ENCODE results near the gene SAP30BP. TPM values are rescaled to one million over a fixed set of nuclear protein-coding genes. Genes with fewer than 3 reads are reported as not detected.

SAP30BP gene
- total and polyA plus RNA-seq, 2 of the 13 experiments (the other 11 are each of a cell fraction or from before 2014, with no cell fraction given) = 67.7 to 99.4 TPM

- CTCF ChIA-PET (ENCODE audit: low intra/inter-chr PET ratio, low total read pairs) = no interaction called here
- Histone ChIP-seq H3K36me3 (replicated peaks in 1 of 2; ENCODE audit: control insufficient read depth in 1 of 2, insufficient read depth in 2 of 2, low read length in 2 of 2) (peaks cover 26 to 73% of the 10 kb centered on the region in 2 experiments), H4K20me1 (ENCODE audit: insufficient read depth, low read length) (no peaks in the 10 kb centered on the region; the same call in 1 of the 2 replicates), H2AFZ (ENCODE audit: low read length) (no peak overlapping the region), H3K9ac (ENCODE audit: insufficient read depth, low read depth, low read length) (no peak overlapping the region), H3K27me3 (ENCODE audit: control insufficient read depth in 1 of 2, insufficient read depth in 2 of 2, low read length in 2 of 2) (no peaks in the 10 kb centered on the region), H3K27ac (ENCODE audit: extremely low read length, insufficient read depth, low read length) (no peak overlapping the region), H3K4me3 (replicated peaks in 1 of 3; ENCODE audit: insufficient read depth in 1 of 3, low read depth in 2 of 3, low read length in 3 of 3) (no peak overlapping the region), H3K79me2 (ENCODE audit: insufficient read depth, low read length) (peaks cover 56% of the 10 kb centered on the region), H3K4me1 (ENCODE audit: insufficient read depth, low read length) (peaks cover 15% of the 10 kb centered on the region), H3K4me2 (ENCODE audit: low read depth, low read length) (no peak overlapping the region), H3K9me3 (ENCODE audit: low read length) (no peaks in the 10 kb centered on the region)
- ATAC-seq = no peak
- intact Hi-C loops (cut with micrococcal nuclease; ENCODE audit: unreplicated experiment) = no loop called here
- BruUV-seq (replicated peaks) = no TSS peak
- FAIRE-seq = no peak
- POLR2A ChIA-PET = no interaction called here
- TF ChIP-seq SOX6 (IDR thresholded peaks at IDR 0.05) (no peak), SOX6 (CRISPR knock-in tag; IDR thresholded peaks at IDR 0.05) (no peak), SRF (IDR thresholded peaks at IDR 0.05; ENCODE audit: low read depth, low read length) (no peak), MTF1 (CRISPR knock-in tag; IDR thresholded peaks at IDR 0.05) (no peak), ZFP36L2 (CRISPR knock-in tag; IDR thresholded peaks at IDR 0.05) (no peak), RBAK (CRISPR knock-in tag; IDR thresholded peaks at IDR 0.05) (no peak), ZNF282 (IDR thresholded peaks at IDR 0.05; ENCODE audit: partially characterized antibody) (no peak)
- 95% methylated on average over 11 of the region's 11 CpGs for WGBS (ENCODE audit: low lambda C conversion rate)
- DNase-seq (ENCODE audit: low spot score) = no peak
- in situ Hi-C loops (cut with HindIII; ENCODE audit: extremely low pct_ligation_motif_present, low pct_unique_long_range_greater_than_20kb) = no loop called here
Observed at GRCh38 chr17:75688209-75688825, 21.2 kb downstream of the SAP30BP start.

- peaks cover 3% of the 10 kb centered on the region for H3K4me1 ChIP-seq (ENCODE audit: insufficient read depth, low read length)
- CTCF ChIA-PET (ENCODE audit: low intra/inter-chr PET ratio, low total read pairs) = no interaction called here
- no peak for DNase-seq (ENCODE audit: low spot score)
- TF ChIP-seq ZNF354B (CRISPR knock-in tag; IDR thresholded peaks at IDR 0.05) = no peak
- no peak for TF ChIP-seq ZNF580 (CRISPR knock-in tag; IDR thresholded peaks at IDR 0.05; ENCODE audit: borderline replicate concordance, low read depth)
- no peak for TF ChIP-seq PREB (CRISPR knock-in tag; IDR thresholded peaks at IDR 0.05)
- TF ChIP-seq CBX5 (CRISPR knock-in tag; IDR thresholded peaks at IDR 0.05; ENCODE audit: borderline replicate concordance) = no peak
- no peak for TF ChIP-seq NCOA1 (CRISPR knock-in tag; IDR thresholded peaks at IDR 0.05)
- TF ChIP-seq ZXDC (CRISPR knock-in tag; IDR thresholded peaks at IDR 0.05) = no peak
- TF ChIP-seq ESRRA (CRISPR knock-in tag; IDR thresholded peaks at IDR 0.05; ENCODE audit: low read depth) = no peak
Observed at GRCh38 chr17:75689441-75689873, 22.3 kb downstream of the SAP30BP start.

More at GRCh38 chr17:75689441-75689873, 22.3 kb downstream of the SAP30BP start:
- Histone ChIP-seq H3K27ac (ENCODE audit: extremely low read length, insufficient read depth, low read length) (no peak overlapping the region), H3K4me2 (ENCODE audit: low read depth, low read length) (no peak overlapping the region), H3K4me3 (replicated peaks in 1 of 3; ENCODE audit: insufficient read depth in 1 of 3, low read depth in 2 of 3, low read length in 3 of 3) (no peak overlapping the region), H4K20me1 (ENCODE audit: insufficient read depth, low read length) (no peaks in the 10 kb centered on the region; the same call in 1 of the 2 replicates), H3K9ac (ENCODE audit: insufficient read depth, low read depth, low read length) (no peak overlapping the region), H3K79me2 (ENCODE audit: insufficient read depth, low read length) (peaks cover 45% of the 10 kb centered on the region), H2AFZ (ENCODE audit: low read length) (no peak overlapping the region), H3K36me3 (replicated peaks in 1 of 2; ENCODE audit: control insufficient read depth in 1 of 2, insufficient read depth in 2 of 2, low read length in 2 of 2) (peaks cover 33 to 81% of the 10 kb centered on the region in 2 experiments), H3K27me3 (ENCODE audit: control insufficient read depth in 1 of 2, insufficient read depth in 2 of 2, low read length in 2 of 2) (no peaks in the 10 kb centered on the region), H3K9me3 (ENCODE audit: low read length) (no peaks in the 10 kb centered on the region)
- POLR2A ChIA-PET = no interaction called here
- intact Hi-C loops (cut with micrococcal nuclease; ENCODE audit: unreplicated experiment) = no loop called here
- no peak for ATAC-seq
- in situ Hi-C loops (cut with HindIII; ENCODE audit: extremely low pct_ligation_motif_present, low pct_unique_long_range_greater_than_20kb) = no loop called here
- WGBS (ENCODE audit: low lambda C conversion rate) = 98% methylated on average over 6 of the region's 6 CpGs
- FAIRE-seq = no peak
- BruUV-seq (replicated peaks) = no TSS peak
